Osteoblast (primary cell): ENCODE results near the gene TRAPPC6A. TPM values are rescaled to one million over a fixed set of nuclear protein-coding genes. Genes with fewer than 3 reads are reported as not detected.
A peak's percentile ranks its signal among the peaks of the same experiment; 100 is the strongest.

Experiments
- DNase-seq: peaks from one replicate; pipeline ENCODE4 v3.0.0; 2011; ENCODE audit warnings: low spot score, mixed read lengths; ENCODE audit not compliant: insufficient read length; ENCODE audit errors: missing footprints
- H2AFZ ChIP-seq: 2 replicates; pipeline ENCODE4 v1.6.0; 2011; ENCODE audit warnings: mild to moderate bottlenecking, low read length
- H3K27ac ChIP-seq: 2 replicates; pipeline ENCODE4 v1.5.1; 2011; ENCODE audit warnings: mild to moderate bottlenecking, low read depth, low read length, moderate library complexity
- H3K27me3 ChIP-seq: 2 replicates; pipeline ENCODE4 v1.6.0; 2012; ENCODE audit warnings: mild to moderate bottlenecking, control low read depth, inconsistent platforms, low read length, moderate library complexity; ENCODE audit not compliant: insufficient read depth
- H3K36me3 ChIP-seq: 2 replicates; pipeline ENCODE4 v1.5.1; 2011; ENCODE audit warnings: mild to moderate bottlenecking, low read length, control low read depth, moderate library complexity; ENCODE audit not compliant: insufficient read depth
- H3K4me1 ChIP-seq: 2 replicates; pipeline ENCODE4 v1.5.1; 2011; ENCODE audit warnings: mild to moderate bottlenecking, low read length, control low read depth, moderate library complexity; ENCODE audit not compliant: insufficient read depth
- H3K4me2 ChIP-seq: 2 replicates; pipeline ENCODE4 v1.6.0; 2011; ENCODE audit warnings: mild to moderate bottlenecking, low read length; ENCODE audit not compliant: insufficient read depth
- H3K4me3 ChIP-seq: fragments of 200-600 bp; sonication (generic); 3 replicates; pipeline ENCODE4 v1.5.1; 2012; ENCODE audit warnings: mild to moderate bottlenecking, low read length, inconsistent platforms; ENCODE audit not compliant: insufficient read depth
- H3K79me2 ChIP-seq: 2 replicates; pipeline ENCODE4 v1.6.0; 2012; ENCODE audit warnings: mild to moderate bottlenecking, low read length, control low read depth, inconsistent platforms; ENCODE audit not compliant: insufficient read depth
- H3K9me3 ChIP-seq: 2 replicates; pipeline ENCODE4 v1.5.1; 2011; ENCODE audit warnings: low read depth, low read length, control low read depth
- H4K20me1 ChIP-seq: 2 replicates; pipeline ENCODE4 v1.6.0; 2012; ENCODE audit warnings: mild to moderate bottlenecking, low read length, control low read depth; ENCODE audit not compliant: insufficient read depth
- CTCF ChIP-seq: IDR thresholded peaks from 2 replicates; pipeline ENCODE4 v1.5.1; 2011; ENCODE audit warnings: mild to moderate bottlenecking, low read depth, low read length, moderate library complexity; ENCODE audit errors: extremely low read depth
- total RNA-seq: library from RNA; depleted of rRNA; stranded (reverse); fragments of >200 nt; gene quantifications from 2 replicates; pipeline ENCODE4 v1.2.3, GENCODE V29; 2012

TRAPPC6A gene
- total RNA-seq, 1 donor: 13.8 TPM

GRCh38 chr19:45172611-45173208, 5.3 kb downstream of the TRAPPC6A start:
- no peak for TF ChIP-seq CTCF
- H3K9me3 ChIP-seq: no peaks in the 10 kb centered on the region
- H3K79me2 ChIP-seq: peaks cover 2% of the 10 kb centered on the region
- H3K27ac ChIP-seq: peak overlapping the region; percentile 17
- DNase-seq: peak; percentile 19
- no peaks in the 10 kb centered on the region for H4K20me1 ChIP-seq
- peaks cover 23% of the 10 kb centered on the region for H3K4me1 ChIP-seq
- no peaks in the 10 kb centered on the region for H3K36me3 ChIP-seq
- H3K4me3 ChIP-seq: no peak overlapping the region
- no peaks in the 10 kb centered on the region for H3K27me3 ChIP-seq
- H3K4me2 ChIP-seq: no peak overlapping the region
- H2AFZ ChIP-seq: no peak overlapping the region

GRCh38 chr19:45172173-45172572, 5.9 kb downstream of the TRAPPC6A start:
- H3K27ac ChIP-seq: peak overlapping the region; percentile 17
- H3K4me2 ChIP-seq: no peak overlapping the region
- peaks cover 2% of the 10 kb centered on the region for H3K79me2 ChIP-seq

GRCh38 chr19:45171211-45171623, 6.8 kb downstream of the TRAPPC6A start:
- no peaks in the 10 kb centered on the region for H3K27me3 ChIP-seq
- no peaks in the 10 kb centered on the region for H3K79me2 ChIP-seq
- H3K36me3 ChIP-seq: no peaks in the 10 kb centered on the region
- no peaks in the 10 kb centered on the region for H3K9me3 ChIP-seq
- no peak overlapping the region for H3K4me2 ChIP-seq
- H4K20me1 ChIP-seq: no peaks in the 10 kb centered on the region
- H3K27ac ChIP-seq: no peak overlapping the region
- peak; percentile 47 for DNase-seq
- TF ChIP-seq CTCF: no peak
- no peak overlapping the region for H2AFZ ChIP-seq
- no peak overlapping the region for H3K4me3 ChIP-seq
- H3K4me1 ChIP-seq: peaks cover 16% of the 10 kb centered on the region

More at GRCh38 chr19:45172173-45172572, 5.9 kb downstream of the TRAPPC6A start:
- Histone ChIP-seq H4K20me1 (no peaks in the 10 kb centered on the region), H3K4me1 (peaks cover 18% of the 10 kb centered on the region), H2AFZ (no peak overlapping the region), H3K27me3 (no peaks in the 10 kb centered on the region), H3K4me3 (no peak overlapping the region), H3K9me3 (no peaks in the 10 kb centered on the region), H3K36me3 (no peaks in the 10 kb centered on the region)
- peak; percentile 19 for DNase-seq
- no peak for TF ChIP-seq CTCF

GRCh38 chr19:45170146-45171106, 7.6 kb downstream of the TRAPPC6A start:
- no peaks in the 10 kb centered on the region for H3K79me2 ChIP-seq
- no peak overlapping the region for H2AFZ ChIP-seq
- H3K36me3 ChIP-seq: no peaks in the 10 kb centered on the region
- DNase-seq: peak; percentile 58
- H4K20me1 ChIP-seq: no peaks in the 10 kb centered on the region
- H3K27ac ChIP-seq: no peak overlapping the region
- no peaks in the 10 kb centered on the region for H3K27me3 ChIP-seq
- no peak overlapping the region for H3K4me3 ChIP-seq
- TF ChIP-seq CTCF: no peak
- H3K9me3 ChIP-seq: no peaks in the 10 kb centered on the region
- peaks cover 13% of the 10 kb centered on the region for H3K4me1 ChIP-seq
- no peak overlapping the region for H3K4me2 ChIP-seq
